ENCODE data around the gene HABP2. TPM values are rescaled to one million over a fixed set of nuclear protein-coding genes. Genes with fewer than 3 reads are reported as not detected.

Gene HABP2
- total and polyA plus RNA-seq, 2 experiments from 2014 or later: not detected

- TF ChIP-seq ZNF462 (CRISPR knock-in tag; IDR thresholded peaks at IDR 0.05) (no peak), ETS1 (IDR thresholded peaks at IDR 0.05) (no peak), ZNF114 (CRISPR knock-in tag; IDR thresholded peaks at IDR 0.05) (no peak), NANOG (IDR thresholded peaks at IDR 0.05; ENCODE audit: borderline replicate concordance) (no peak), CREB1 (CRISPR knock-in tag; IDR thresholded peaks at IDR 0.05; ENCODE audit: low read depth) (no peak), EZH2 (IDR thresholded peaks at IDR 0.05; ENCODE audit: low read depth, unreplicated experiment) (no peak)
These were observed 29.8 kb upstream of the HABP2 start (continued) for GRCh38 chr10:113523071-113523470.

- H3K27me3 ChIP-seq (ENCODE audit: insufficient read depth): no peaks in the 10 kb centered on the region
- H3K4me2 ChIP-seq: no peak overlapping the region
- no peak for TF ChIP-seq ZNF331 (CRISPR knock-in tag; IDR thresholded peaks at IDR 0.05; ENCODE audit: low read depth)
- TF ChIP-seq CTCF (conservative IDR thresholded peaks at IDR 0.05; ENCODE audit: low read depth in 2 of 2): no peak
- TF ChIP-seq ZNF114 (CRISPR knock-in tag; IDR thresholded peaks at IDR 0.05): no peak
- no peak for TF ChIP-seq CREB1 (CRISPR knock-in tag; IDR thresholded peaks at IDR 0.05; ENCODE audit: low read depth)
- TF ChIP-seq POLR2AphosphoS5 (IDR thresholded peaks at IDR 0.05; ENCODE audit: low read depth): no peak
- no peaks in the 10 kb centered on the region for H3K36me3 ChIP-seq (ENCODE audit: insufficient read depth)
- DNase-seq (ENCODE audit: low spot score): no peak
- no peak overlapping the region for H3K27ac ChIP-seq (ENCODE audit: low read depth)
- no peaks in the 10 kb centered on the region for H3K4me1 ChIP-seq (ENCODE audit: insufficient read depth)
- H3K4me3 Mint-ChIP-seq: no peak overlapping the region
- H3K27ac Mint-ChIP-seq: no peak overlapping the region
- ATAC-seq: no peak
- H4K20me1 ChIP-seq (replicated peaks; ENCODE audit: insufficient read depth): no peaks in the 10 kb centered on the region
- no peak overlapping the region for H2AFZ ChIP-seq
- no peaks in the 10 kb centered on the region for H3K9me2 ChIP-seq (ENCODE audit: insufficient read depth)
- H3K36me3 Mint-ChIP-seq (ENCODE audit: low read depth): no peaks in the 10 kb centered on the region
- H3K4me3 ChIP-seq: no peak overlapping the region
- peaks cover 2% of the 10 kb centered on the region; the same call in 1 of the 3 replicates for H3K4me1 Mint-ChIP-seq
- no peaks in the 10 kb centered on the region for H3K9me3 Mint-ChIP-seq
- no peaks in the 10 kb centered on the region for H3K79me2 ChIP-seq (replicated peaks; ENCODE audit: insufficient read depth)
- no peaks in the 10 kb centered on the region for H3F3A ChIP-seq (replicated peaks; ENCODE audit: low read depth)
- H3K27me3 Mint-ChIP-seq (ENCODE audit: insufficient read depth, low read depth, poor library complexity): peaks cover 2% of the 10 kb centered on the region
These were observed 29.2 kb upstream of the HABP2 start for GRCh38 chr10:113523628-113524027.

Measured in GM23338 (cell line).